ENCODE data around the gene PADI1. TPM values are rescaled to one million over a fixed set of nuclear protein-coding genes. Genes with fewer than 3 reads are reported as not detected.

PADI1 gene, protein sequence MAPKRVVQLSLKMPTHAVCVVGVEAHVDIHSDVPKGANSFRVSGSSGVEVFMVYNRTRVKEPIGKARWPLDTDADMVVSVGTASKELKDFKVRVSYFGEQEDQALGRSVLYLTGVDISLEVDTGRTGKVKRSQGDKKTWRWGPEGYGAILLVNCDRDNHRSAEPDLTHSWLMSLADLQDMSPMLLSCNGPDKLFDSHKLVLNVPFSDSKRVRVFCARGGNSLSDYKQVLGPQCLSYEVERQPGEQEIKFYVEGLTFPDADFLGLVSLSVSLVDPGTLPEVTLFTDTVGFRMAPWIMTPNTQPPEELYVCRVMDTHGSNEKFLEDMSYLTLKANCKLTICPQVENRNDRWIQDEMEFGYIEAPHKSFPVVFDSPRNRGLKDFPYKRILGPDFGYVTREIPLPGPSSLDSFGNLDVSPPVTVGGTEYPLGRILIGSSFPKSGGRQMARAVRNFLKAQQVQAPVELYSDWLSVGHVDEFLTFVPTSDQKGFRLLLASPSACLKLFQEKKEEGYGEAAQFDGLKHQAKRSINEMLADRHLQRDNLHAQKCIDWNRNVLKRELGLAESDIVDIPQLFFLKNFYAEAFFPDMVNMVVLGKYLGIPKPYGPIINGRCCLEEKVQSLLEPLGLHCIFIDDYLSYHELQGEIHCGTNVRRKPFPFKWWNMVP
- under 0.01 TPM in 2 replicates for total RNA-seq

DNA sequence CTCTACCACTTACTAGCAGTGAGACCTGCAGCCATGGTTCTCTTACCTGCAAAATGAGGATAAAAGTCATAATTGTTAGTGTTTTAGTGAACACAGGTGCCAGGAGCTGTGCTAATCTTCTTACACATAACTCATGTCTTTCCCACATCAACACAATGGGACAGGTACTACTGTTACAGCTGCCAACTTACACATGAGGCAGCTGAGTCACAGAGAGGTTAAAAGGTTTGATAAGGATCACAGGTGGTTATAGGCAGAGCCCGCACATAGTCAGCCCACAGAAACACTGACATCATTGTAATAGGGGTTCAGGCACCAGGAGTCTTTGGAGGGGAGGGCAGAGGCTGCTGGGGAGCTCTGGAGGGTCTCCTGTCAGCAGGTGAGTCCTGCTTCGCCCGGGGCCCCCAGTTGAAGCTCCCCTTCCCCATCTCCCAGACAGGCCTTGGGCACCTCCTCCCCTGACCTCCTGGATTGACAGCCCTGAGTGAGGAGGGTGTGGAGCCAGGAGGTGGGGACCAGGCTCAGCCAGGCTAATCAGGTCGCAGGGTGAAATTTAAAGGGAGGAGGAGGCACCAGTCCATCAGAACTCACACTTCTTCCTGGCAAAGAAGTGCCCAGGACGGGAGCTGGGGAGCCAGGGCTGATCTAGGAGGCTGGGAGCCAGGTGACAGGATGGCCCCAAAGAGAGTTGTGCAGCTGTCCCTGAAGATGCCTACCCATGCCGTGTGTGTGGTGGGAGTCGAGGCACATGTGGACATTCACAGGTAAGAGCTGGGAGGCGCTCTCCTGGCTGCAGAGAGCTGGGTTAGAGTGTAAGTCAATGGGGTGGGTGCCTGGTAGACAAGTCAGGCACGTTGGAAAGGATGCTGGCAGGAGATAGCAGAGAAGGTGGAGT lies at the start of gene PADI1:
PADI1 (plus strand) TSS at position 583 of the 895 bp plus-strand sequence; CDS start at position 673, 90 bp downstream.
- no peak within 1 kb of the TSS for H3K4me2 ChIP-seq (ENCODE audit: insufficient read depth, low read length)
- no peak for DNase-seq (ENCODE audit: insufficient read length, low spot score, missing footprints)
- H3K79me2 ChIP-seq (ENCODE audit: insufficient read depth, low read length): no peaks in the 10 kb centered on the region
- no peaks in the 10 kb centered on the region for H3K9me3 ChIP-seq (ENCODE audit: low read depth, low read length)
- H3K4me1 ChIP-seq (ENCODE audit: insufficient read depth, low read length): peaks cover 11% of the 10 kb centered on the region
- no peaks in the 10 kb centered on the region for H4K20me1 ChIP-seq (ENCODE audit: insufficient read depth, low read length)
- H2AFZ ChIP-seq (ENCODE audit: low read length): no peak within 1 kb of the TSS
- TF ChIP-seq, protein P1, sequence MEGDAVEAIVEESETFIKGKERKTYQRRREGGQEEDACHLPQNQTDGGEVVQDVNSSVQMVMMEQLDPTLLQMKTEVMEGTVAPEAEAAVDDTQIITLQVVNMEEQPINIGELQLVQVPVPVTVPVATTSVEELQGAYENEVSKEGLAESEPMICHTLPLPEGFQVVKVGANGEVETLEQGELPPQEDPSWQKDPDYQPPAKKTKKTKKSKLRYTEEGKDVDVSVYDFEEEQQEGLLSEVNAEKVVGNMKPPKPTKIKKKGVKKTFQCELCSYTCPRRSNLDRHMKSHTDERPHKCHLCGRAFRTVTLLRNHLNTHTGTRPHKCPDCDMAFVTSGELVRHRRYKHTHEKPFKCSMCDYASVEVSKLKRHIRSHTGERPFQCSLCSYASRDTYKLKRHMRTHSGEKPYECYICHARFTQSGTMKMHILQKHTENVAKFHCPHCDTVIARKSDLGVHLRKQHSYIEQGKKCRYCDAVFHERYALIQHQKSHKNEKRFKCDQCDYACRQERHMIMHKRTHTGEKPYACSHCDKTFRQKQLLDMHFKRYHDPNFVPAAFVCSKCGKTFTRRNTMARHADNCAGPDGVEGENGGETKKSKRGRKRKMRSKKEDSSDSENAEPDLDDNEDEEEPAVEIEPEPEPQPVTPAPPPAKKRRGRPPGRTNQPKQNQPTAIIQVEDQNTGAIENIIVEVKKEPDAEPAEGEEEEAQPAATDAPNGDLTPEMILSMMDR (IDR thresholded peaks at IDR 0.05; ENCODE audit: extremely low read depth, low read depth, low read length): no peak
- H3K27me3 ChIP-seq (ENCODE audit: insufficient read depth, low read length): no peaks in the 10 kb centered on the region
- H3K27ac ChIP-seq (ENCODE audit: low read depth, low read length): no peak within 1 kb of the TSS
- no peaks in the 10 kb centered on the region for H3K36me3 ChIP-seq (ENCODE audit: insufficient read depth, low read length)
- H3K4me3 ChIP-seq (ENCODE audit: insufficient read depth, low read length): no peak within 1 kb of the TSS

DNA sequence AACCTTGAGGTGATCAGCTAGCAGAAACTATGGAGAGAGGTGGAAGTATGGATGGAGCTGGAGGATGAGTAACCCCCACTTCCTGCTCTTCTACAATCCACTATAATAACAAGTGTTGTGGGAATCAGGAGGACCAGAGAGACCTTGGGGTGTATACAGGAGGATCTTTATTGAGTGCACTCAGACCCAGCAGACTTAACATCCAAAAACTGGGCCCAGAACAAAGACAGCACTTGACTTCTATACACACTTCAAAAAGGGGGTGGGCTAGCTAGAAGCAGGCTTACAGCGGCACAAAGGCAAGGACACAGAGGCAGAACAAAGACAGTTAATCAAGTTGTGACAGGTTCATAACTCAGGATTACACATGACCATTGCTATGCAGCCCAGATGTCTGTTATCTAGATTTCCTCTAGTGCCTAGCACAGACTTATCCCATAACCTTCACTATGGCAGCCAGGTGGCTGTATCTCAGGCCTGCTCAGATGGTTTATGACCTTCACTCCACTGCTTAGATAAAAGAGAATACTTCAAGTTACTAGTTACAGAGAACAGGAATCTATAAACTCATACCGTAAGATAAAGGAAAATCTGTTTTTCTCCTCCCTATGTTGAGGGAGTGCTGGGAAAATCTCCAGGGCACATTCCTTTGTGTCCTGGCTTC lies 49.5 kb upstream of the PADI1 start:
- no peak overlapping the region for H2AFZ ChIP-seq (ENCODE audit: low read length)
- H3K4me1 ChIP-seq (ENCODE audit: insufficient read depth, low read length): no peaks in the 10 kb centered on the region
- H3K9me3 ChIP-seq (ENCODE audit: low read depth, low read length): peaks cover 4% of the 10 kb centered on the region
- no peak overlapping the region for H3K4me2 ChIP-seq (ENCODE audit: insufficient read depth, low read length)
- no peaks in the 10 kb centered on the region for H3K27me3 ChIP-seq (ENCODE audit: insufficient read depth, low read length)
- no peak overlapping the region for H3K27ac ChIP-seq (ENCODE audit: low read depth, low read length)
- no peaks in the 10 kb centered on the region for H3K79me2 ChIP-seq (ENCODE audit: insufficient read depth, low read length)
- H3K4me3 ChIP-seq (ENCODE audit: insufficient read depth, low read length): no peak overlapping the region
- no peak for DNase-seq (ENCODE audit: insufficient read length, low spot score, missing footprints)
- no peaks in the 10 kb centered on the region for H3K36me3 ChIP-seq (ENCODE audit: insufficient read depth, low read length)
- TF ChIP-seq, protein P1 (IDR thresholded peaks at IDR 0.05; ENCODE audit: extremely low read depth, low read depth, low read length): no peak
- H4K20me1 ChIP-seq (ENCODE audit: insufficient read depth, low read length): no peaks in the 10 kb centered on the region

DNA sequence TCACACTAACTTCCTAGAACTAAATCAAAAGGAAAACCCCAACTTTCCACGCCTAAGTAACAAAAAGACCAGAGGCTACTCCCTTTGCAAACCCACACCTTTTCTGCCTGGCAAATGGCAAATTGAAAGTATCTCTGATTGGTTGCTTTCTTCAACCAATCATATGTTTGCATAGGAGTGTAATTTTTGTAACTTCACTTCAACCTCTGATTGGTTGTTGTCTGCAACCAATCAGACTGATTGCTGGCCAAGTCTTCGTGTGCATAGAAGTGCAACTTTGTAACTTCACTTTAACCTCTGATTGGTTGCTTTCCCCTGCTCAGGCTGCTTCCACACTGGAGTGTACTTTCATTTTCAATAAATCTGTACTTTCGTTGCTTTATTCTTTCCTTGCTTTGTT lies 48.8 kb upstream of the PADI1 start:
- Histone ChIP-seq H3K27ac (ENCODE audit: low read depth, low read length) (no peak overlapping the region), H3K79me2 (ENCODE audit: insufficient read depth, low read length) (no peaks in the 10 kb centered on the region), H3K4me2 (ENCODE audit: insufficient read depth, low read length) (no peak overlapping the region), H2AFZ (ENCODE audit: low read length) (peak overlapping the region; percentile 52), H3K4me1 (ENCODE audit: insufficient read depth, low read length) (no peaks in the 10 kb centered on the region), H3K4me3 (ENCODE audit: insufficient read depth, low read length) (no peak overlapping the region), H3K36me3 (ENCODE audit: insufficient read depth, low read length) (no peaks in the 10 kb centered on the region), H3K9me3 (ENCODE audit: low read depth, low read length) (peaks cover 4% of the 10 kb centered on the region), H3K27me3 (ENCODE audit: insufficient read depth, low read length) (no peaks in the 10 kb centered on the region), H4K20me1 (ENCODE audit: insufficient read depth, low read length) (no peaks in the 10 kb centered on the region)
- no peak for DNase-seq (ENCODE audit: insufficient read length, low spot score, missing footprints)
- TF ChIP-seq, protein P1 (IDR thresholded peaks at IDR 0.05; ENCODE audit: extremely low read depth, low read depth, low read length): no peak

All from osteoblast (primary cell).